HCT116 (cell line): ENCODE data around the gene BTBD16. TPM values are rescaled to one million over a fixed set of nuclear protein-coding genes. Genes with fewer than 3 reads are reported as not detected.

Experiments used
- ATAC-seq: fragments of 200-7000 bp; cut with Tn5 transposase; 2 replicates; pipeline ENCODE4 v1.9.1; 2020; ENCODE audit warnings: mild to moderate bottlenecking, moderate library complexity
- BruUV-seq: library from RNA; stranded (reverse); fragments of 400-500 nt; replicated peaks from 2 replicates; lab custom pipeline; 2021; lab: Mats Ljungman, UMichigan
- CTCF ChIA-PET: fragments of 300-600 bp; sonication (Branson Sonifier 250); formaldehyde crosslinking; loops from one replicate; lab custom pipeline; 2021; ENCODE audit warnings: antibody characterized with exemption; lab: Charles Lee
- POLR2A ChIA-PET: fragments of 300-600, 350-600 bp; sonication (Branson Sonifier 250); formaldehyde crosslinking; loops from one replicate; lab custom pipeline; 2021; ENCODE audit warnings: antibody characterized with exemption; lab: Charles Lee
- RAD21 ChIA-PET, 2 experiments: fragments of 300-600 bp; sonication (Branson Sonifier 250); formaldehyde crosslinking; loops; one replicate each; lab custom pipeline; 2023; ENCODE audit warnings: low total read pairs in 2 of 2; ENCODE audit not compliant: uncharacterized antibody in 2 of 2, unreplicated experiment in 2 of 2, low non-redundant PET in 1 of 2; lab: Charles Lee
- DNase-seq: peaks from one replicate; pipeline ENCODE4 v3.0.0-alpha.2; 2010; ENCODE audit warnings: low read depth, low spot score
- H2AFZ ChIP-seq: fragments of 200-600 bp; shearing (Covaris generic), sonication (generic); 2 replicates; pipeline ENCODE4 v1.6.1; 2017; ENCODE audit warnings: low read depth, mixed run types, mixed read lengths, antibody characterized with exemption, low read length; ENCODE audit not compliant: poor library complexity, severe bottlenecking
- H3K27ac ChIP-seq: 2 replicates; pipeline ENCODE4 v1.5.1; 2012; ENCODE audit warnings: low read depth, low read length
- H3K27me3 ChIP-seq: fragments of 200-600 bp; sonication (generic); 2 replicates; pipeline ENCODE4 v1.6.1; 2016; ENCODE audit warnings: mixed run types, low read length, mixed read lengths; ENCODE audit not compliant: insufficient read depth
- H3K36me3 ChIP-seq, 2 experiments: fragments of 200-500 bp in 1 of 2; fragments of 200-600 bp in 1 of 2; sonication (Bioruptor generic) in 1 of 2; sonication (generic) in 1 of 2; 2 replicates each; pipeline versions ENCODE4 v1.5.1 to v1.6.1; 2014 to 2016; ENCODE audit warnings: low read length in 2 of 2, inconsistent platforms in 1 of 2, mixed read lengths in 1 of 2, mixed run types in 1 of 2; ENCODE audit not compliant: insufficient read depth in 2 of 2, control insufficient read depth in 1 of 2
- H3K4me1 ChIP-seq, 2 experiments: fragments of 200-600 bp in 1 of 2; sonication (generic) in 1 of 2; 2 replicates each; pipeline versions ENCODE4 v1.5.1 to v1.6.1; 2012 to 2017; ENCODE audit warnings: low read length in 2 of 2, inconsistent platforms in 1 of 2, mild to moderate bottlenecking in 1 of 2, mixed read lengths in 1 of 2, mixed run types in 1 of 2, moderate library complexity in 1 of 2; ENCODE audit not compliant: insufficient read depth in 2 of 2, control insufficient read depth in 1 of 2
- H3K4me2 ChIP-seq: fragments of 200-600 bp; sonication (generic); 2 replicates; pipeline ENCODE4 v1.6.1; 2017; ENCODE audit warnings: mixed run types, low read length, mixed read lengths
- H3K4me3 ChIP-seq, 2 experiments: fragments of 200-600 bp in 1 of 2; sonication (generic) in 1 of 2; replicated peaks in 1 of 2; 2 replicates each; pipeline ENCODE4 v1.5.1; 2011 to 2016; ENCODE audit warnings: low read length in 2 of 2, control low read depth in 1 of 2, low read depth in 1 of 2, mild to moderate bottlenecking in 1 of 2, mixed read lengths in 1 of 2, mixed run types in 1 of 2
- H3K79me2 ChIP-seq: fragments of 200-600 bp; sonication (generic); 2 replicates; pipeline ENCODE4 v1.6.1; 2017; ENCODE audit warnings: mild to moderate bottlenecking, mixed run types, low read length, moderate library complexity, mixed read lengths; ENCODE audit not compliant: insufficient read depth
- H3K9ac ChIP-seq: fragments of 200-600 bp; sonication (generic); 2 replicates; pipeline ENCODE4 v1.6.1; 2016; ENCODE audit warnings: low read length, mixed read lengths
- H3K9me2 ChIP-seq: fragments of 200-600 bp; sonication (generic), shearing (Covaris generic); 2 replicates; pipeline ENCODE4 v1.6.1; 2017; ENCODE audit warnings: mixed run types, mild to moderate bottlenecking, moderate library complexity; ENCODE audit not compliant: insufficient read depth
- H3K9me3 ChIP-seq, 2 experiments: fragments of 200-500 bp in 1 of 2; fragments of 200-600 bp in 1 of 2; sonication (Bioruptor generic) in 1 of 2; sonication (generic) in 1 of 2; 2 replicates each; pipeline ENCODE4 v1.6.1; 2014 to 2017; ENCODE audit warnings: low read length in 2 of 2, mixed read lengths in 2 of 2, inconsistent platforms in 1 of 2, low read depth in 1 of 2, mild to moderate bottlenecking in 1 of 2, mixed run types in 1 of 2, moderate library complexity in 1 of 2; ENCODE audit not compliant: control insufficient read depth in 1 of 2, insufficient read depth in 1 of 2
- H4K20me1 ChIP-seq: fragments of 200-600 bp; sonication (generic), shearing (Covaris generic); 2 replicates; pipeline ENCODE4 v1.6.1; 2017; ENCODE audit warnings: mixed run types, mild to moderate bottlenecking, moderate library complexity; ENCODE audit not compliant: insufficient read depth
- EZH2phosphoT487 ChIP-seq: fragments of 200-600 bp; IDR thresholded peaks from 2 replicates; pipeline ENCODE4 v1.6.1; 2018; ENCODE audit warnings: antibody characterized with exemption, borderline replicate concordance
- POLR2AphosphoS5 ChIP-seq: IDR thresholded peaks from 2 replicates; pipeline ENCODE4 v1.6.1; 2011; ENCODE audit warnings: mild to moderate bottlenecking, low read depth, low read length, moderate library complexity
- SP1 ChIP-seq: IDR thresholded peaks from 2 replicates; pipeline ENCODE4 v1.6.1; 2012; ENCODE audit warnings: low read depth
- SRF ChIP-seq: IDR thresholded peaks from 2 replicates; pipeline ENCODE4 v1.6.1; 2012; ENCODE audit warnings: low read depth
- intact Hi-C: fragments of 100-400 bp; cut with micrococcal nuclease; formaldehyde crosslinking; loops from 2 replicates; pipeline ENCODE4 v1.10.0; 2022
- total RNA-seq: library from RNA; stranded (reverse); gene quantifications from one replicate; pipeline ENCODE4 v1.2.1, GENCODE V29; 2021; ENCODE audit not compliant: unreplicated experiment
- TF ChIP-seq, protein P1 (sequence below), 3 experiments: fragments of 200-600 bp in 1 of 3; sonication (generic) in 1 of 3; IDR thresholded peaks in 2 of 3; conservative IDR thresholded peaks in 1 of 3; 2 replicates each; pipeline ENCODE4 v1.5.1; 2012 to 2017; ENCODE audit warnings: low read depth in 2 of 3, low read length in 2 of 3, antibody characterized with exemption in 1 of 3, borderline replicate concordance in 1 of 3, control low read depth in 1 of 3, mild to moderate bottlenecking in 1 of 3, mixed read lengths in 1 of 3, mixed run types in 1 of 3, moderate library complexity in 1 of 3; ENCODE audit not compliant: insufficient read depth in 1 of 3
- TF ChIP-seq, protein P2 (sequence below): IDR thresholded peaks from 2 replicates; pipeline ENCODE4 v1.6.1; 2011; ENCODE audit warnings: mild to moderate bottlenecking, low read length, moderate library complexity; ENCODE audit not compliant: insufficient replicate concordance; ENCODE audit errors: extremely low read depth

BTBD16 gene
- total RNA-seq, 1 experiment from 2014 or later: 0.27 TPM

DNA sequence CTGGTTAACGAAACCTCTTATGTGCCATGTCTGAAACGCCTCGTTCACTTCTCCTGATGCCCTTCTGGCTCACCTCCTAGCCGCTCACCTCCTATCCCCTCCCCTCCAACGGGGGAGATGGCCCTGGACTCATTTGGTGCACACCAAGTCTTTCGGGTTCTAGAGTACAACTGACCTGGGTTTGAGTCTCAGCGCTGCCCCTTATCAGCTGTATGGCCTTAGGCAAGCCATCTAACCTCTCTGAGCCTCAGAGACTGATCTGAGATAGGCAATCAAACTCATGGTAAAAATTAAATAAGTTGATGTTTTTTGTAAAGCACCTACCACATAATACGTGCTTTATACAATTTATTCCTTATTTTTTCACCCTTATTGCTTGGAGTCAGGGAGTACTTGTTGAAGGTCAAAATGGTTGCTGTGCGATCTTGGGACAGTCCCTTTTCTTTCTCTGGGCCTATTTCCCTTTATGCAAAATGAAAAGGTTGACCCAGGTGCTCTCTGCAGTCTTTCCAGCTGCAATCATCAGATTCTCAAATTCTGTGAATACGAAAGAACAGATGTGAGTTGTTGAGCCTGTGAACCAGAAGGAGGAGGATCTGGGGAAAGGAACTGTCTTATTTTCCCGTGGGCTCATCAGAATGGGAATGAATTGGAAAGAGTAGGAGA, 72.2 kb downstream of the BTBD16 start:
- ATAC-seq: no peak
- RAD21 ChIA-PET: interaction anchor here (0.8 to 1.3 kb wide), 3 partner anchors 44 to 222 kb away, joined by 4 to 8 read pairs (median 6); no protein-coding TSS in a partner anchor
- no peak for TF ChIP-seq SRF
- no peak for TF ChIP-seq EZH2phosphoT487
- TF ChIP-seq, protein P1, sequence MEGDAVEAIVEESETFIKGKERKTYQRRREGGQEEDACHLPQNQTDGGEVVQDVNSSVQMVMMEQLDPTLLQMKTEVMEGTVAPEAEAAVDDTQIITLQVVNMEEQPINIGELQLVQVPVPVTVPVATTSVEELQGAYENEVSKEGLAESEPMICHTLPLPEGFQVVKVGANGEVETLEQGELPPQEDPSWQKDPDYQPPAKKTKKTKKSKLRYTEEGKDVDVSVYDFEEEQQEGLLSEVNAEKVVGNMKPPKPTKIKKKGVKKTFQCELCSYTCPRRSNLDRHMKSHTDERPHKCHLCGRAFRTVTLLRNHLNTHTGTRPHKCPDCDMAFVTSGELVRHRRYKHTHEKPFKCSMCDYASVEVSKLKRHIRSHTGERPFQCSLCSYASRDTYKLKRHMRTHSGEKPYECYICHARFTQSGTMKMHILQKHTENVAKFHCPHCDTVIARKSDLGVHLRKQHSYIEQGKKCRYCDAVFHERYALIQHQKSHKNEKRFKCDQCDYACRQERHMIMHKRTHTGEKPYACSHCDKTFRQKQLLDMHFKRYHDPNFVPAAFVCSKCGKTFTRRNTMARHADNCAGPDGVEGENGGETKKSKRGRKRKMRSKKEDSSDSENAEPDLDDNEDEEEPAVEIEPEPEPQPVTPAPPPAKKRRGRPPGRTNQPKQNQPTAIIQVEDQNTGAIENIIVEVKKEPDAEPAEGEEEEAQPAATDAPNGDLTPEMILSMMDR (IDR thresholded peaks at IDR 0.05 in 2 of 3, conservative IDR thresholded peaks at IDR 0.05 in 1 of 3; ENCODE audit: borderline replicate concordance in 1 of 3, insufficient read depth in 1 of 3, low read depth in 2 of 3, low read length in 2 of 3): no peak
- TF ChIP-seq, protein P2, sequence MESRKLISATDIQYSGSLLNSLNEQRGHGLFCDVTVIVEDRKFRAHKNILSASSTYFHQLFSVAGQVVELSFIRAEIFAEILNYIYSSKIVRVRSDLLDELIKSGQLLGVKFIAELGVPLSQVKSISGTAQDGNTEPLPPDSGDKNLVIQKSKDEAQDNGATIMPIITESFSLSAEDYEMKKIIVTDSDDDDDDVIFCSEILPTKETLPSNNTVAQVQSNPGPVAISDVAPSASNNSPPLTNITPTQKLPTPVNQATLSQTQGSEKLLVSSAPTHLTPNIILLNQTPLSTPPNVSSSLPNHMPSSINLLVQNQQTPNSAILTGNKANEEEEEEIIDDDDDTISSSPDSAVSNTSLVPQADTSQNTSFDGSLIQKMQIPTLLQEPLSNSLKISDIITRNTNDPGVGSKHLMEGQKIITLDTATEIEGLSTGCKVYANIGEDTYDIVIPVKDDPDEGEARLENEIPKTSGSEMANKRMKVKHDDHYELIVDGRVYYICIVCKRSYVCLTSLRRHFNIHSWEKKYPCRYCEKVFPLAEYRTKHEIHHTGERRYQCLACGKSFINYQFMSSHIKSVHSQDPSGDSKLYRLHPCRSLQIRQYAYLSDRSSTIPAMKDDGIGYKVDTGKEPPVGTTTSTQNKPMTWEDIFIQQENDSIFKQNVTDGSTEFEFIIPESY: no peak
- TF ChIP-seq SP1: no peak
- no peak for TF ChIP-seq POLR2AphosphoS5
- Histone ChIP-seq H3K4me1 (peaks cover 7 to 17% of the 10 kb centered on the region in 2 experiments), H3K9me2 (no peaks in the 10 kb centered on the region), H3K27me3 (no peaks in the 10 kb centered on the region), H3K79me2 (no peaks in the 10 kb centered on the region), H3K9me3 (no peaks in the 10 kb centered on the region; a peak in 1 of 4 replicates), H3K4me3 (no peak overlapping the region), H2AFZ (peak overlapping the region; percentile 85), H4K20me1 (no peaks in the 10 kb centered on the region), H3K27ac (no peak overlapping the region), H3K36me3 (no peaks in the 10 kb centered on the region), H3K4me2 (no peak overlapping the region), H3K9ac (no peak overlapping the region)
- POLR2A ChIA-PET: no interaction called here
- DNase-seq: no peak
- no TSS peak for BruUV-seq
- intact Hi-C loops: loop anchor here (2.0 kb wide), 2 partner anchors 44 to 222 kb away; no protein-coding TSS in a partner anchor
- CTCF ChIA-PET: interaction anchor here (0.7 to 3.4 kb wide), 14 partner anchors 10 to 223 kb away, joined by 3 to 21 read pairs (median 4); partner anchors contain the start of gene PLEKHA1
